Uterus (tissue), 2 donors: Measurements from ENCODE around the gene GAGE13.
"Not testable (repeated sequence)": the region's sequence is repeated elsewhere in the genome, so short reads cannot be mapped to it uniquely, and the experiment has no call there.

Experiments
- POLR2A ChIP-seq, 2 donors: fragments of 450-650 bp; IDR thresholded peaks; one replicate each; pipeline ENCODE4 v1.6.1; 2016; ENCODE audit warnings: antibody characterized with exemption in 2 of 2, mild to moderate bottlenecking in 1 of 2, moderate library complexity in 1 of 2
- TF ChIP-seq, protein P1 (sequence below), 4 experiments: fragments of 200-600 bp in 2 of 4; fragments of 450-650 bp in 2 of 4; sonication (generic) in 2 of 4; IDR thresholded peaks; one replicate each; pipeline ENCODE4 v1.5.1; 2016 to 2019; ENCODE audit warnings: antibody characterized with exemption in 4 of 4, mild to moderate bottlenecking in 2 of 4, moderate library complexity in 1 of 4

DNA sequence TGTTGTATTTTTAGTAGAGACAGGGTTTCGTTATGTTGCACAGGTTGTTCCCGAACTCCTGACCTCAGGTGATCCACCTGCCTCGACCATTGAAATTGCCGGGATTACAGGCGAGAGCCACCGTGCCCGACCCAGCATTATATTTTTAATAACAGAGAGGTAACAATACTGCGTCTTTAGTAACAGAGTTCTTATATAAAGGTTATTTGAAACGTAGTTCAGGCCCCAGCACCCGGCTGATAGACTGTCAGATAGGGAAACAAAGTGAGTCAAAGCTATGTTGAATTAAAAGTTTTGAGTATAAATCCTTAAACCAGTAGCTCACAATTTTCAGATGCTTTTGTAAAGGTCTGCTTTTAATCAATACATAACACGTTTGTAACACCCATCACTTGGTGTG, 14.8 kb downstream of the GAGE13 start:
- TF ChIP-seq, protein P1, sequence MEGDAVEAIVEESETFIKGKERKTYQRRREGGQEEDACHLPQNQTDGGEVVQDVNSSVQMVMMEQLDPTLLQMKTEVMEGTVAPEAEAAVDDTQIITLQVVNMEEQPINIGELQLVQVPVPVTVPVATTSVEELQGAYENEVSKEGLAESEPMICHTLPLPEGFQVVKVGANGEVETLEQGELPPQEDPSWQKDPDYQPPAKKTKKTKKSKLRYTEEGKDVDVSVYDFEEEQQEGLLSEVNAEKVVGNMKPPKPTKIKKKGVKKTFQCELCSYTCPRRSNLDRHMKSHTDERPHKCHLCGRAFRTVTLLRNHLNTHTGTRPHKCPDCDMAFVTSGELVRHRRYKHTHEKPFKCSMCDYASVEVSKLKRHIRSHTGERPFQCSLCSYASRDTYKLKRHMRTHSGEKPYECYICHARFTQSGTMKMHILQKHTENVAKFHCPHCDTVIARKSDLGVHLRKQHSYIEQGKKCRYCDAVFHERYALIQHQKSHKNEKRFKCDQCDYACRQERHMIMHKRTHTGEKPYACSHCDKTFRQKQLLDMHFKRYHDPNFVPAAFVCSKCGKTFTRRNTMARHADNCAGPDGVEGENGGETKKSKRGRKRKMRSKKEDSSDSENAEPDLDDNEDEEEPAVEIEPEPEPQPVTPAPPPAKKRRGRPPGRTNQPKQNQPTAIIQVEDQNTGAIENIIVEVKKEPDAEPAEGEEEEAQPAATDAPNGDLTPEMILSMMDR (IDR thresholded peaks at IDR 0.05): not testable (repeated sequence)
- not testable (repeated sequence) for TF ChIP-seq POLR2A (IDR thresholded peaks at IDR 0.05)
